GM12864 (cell line): ENCODE data around the gene PCSK4.

Experiments
- DNase-seq: peaks from one replicate; pipeline ENCODE4 v3.0.0-alpha.2; 2011; ENCODE audit warnings: low read depth
- H3K4me3 ChIP-seq: 2 replicates; pipeline ENCODE4 v1.5.1; 2011; ENCODE audit warnings: mild to moderate bottlenecking, low read depth, low read length, control low read depth
- CTCF ChIP-seq: IDR thresholded peaks from 2 replicates; pipeline ENCODE4 v1.5.1; 2011; ENCODE audit warnings: low read depth, mild to moderate bottlenecking, moderate library complexity, low read length, control low read depth, inconsistent platforms; ENCODE audit errors: missing control alignments

PCSK4 gene

GRCh38 chr19:1507763-1508506 lies 17.8 kb upstream of the PCSK4 start:
- DNase-seq = peak; percentile 60
- peak overlapping the region; percentile 52 for H3K4me3 ChIP-seq
- no peak for TF ChIP-seq CTCF

DNA sequence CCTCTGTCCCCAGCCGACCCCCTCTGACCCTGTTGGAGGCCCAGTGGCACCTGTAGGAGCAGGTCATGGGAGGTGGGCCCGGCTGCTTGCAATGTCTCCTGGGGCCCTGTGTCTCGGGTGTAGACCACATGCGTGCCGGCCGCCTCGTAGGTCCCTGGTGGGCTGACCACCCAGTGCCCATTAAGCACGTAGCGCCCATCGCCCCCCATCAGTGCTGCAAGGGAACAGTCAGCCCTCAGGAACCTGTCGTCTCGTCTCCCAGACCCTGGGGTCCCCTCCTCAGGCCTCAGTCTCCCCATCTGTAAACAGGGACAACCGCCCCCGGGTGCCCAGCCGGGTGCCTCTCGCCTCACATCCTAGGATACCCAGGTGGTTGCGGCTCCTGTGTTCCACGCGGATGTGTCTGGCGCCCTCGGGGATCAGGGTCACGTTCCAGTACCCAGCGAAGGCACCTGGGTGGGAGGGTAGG lies 17.1 kb upstream of the PCSK4 start:
- no peak for TF ChIP-seq CTCF
- H3K4me3 ChIP-seq = no peak overlapping the region
- no peak for DNase-seq

DNA sequence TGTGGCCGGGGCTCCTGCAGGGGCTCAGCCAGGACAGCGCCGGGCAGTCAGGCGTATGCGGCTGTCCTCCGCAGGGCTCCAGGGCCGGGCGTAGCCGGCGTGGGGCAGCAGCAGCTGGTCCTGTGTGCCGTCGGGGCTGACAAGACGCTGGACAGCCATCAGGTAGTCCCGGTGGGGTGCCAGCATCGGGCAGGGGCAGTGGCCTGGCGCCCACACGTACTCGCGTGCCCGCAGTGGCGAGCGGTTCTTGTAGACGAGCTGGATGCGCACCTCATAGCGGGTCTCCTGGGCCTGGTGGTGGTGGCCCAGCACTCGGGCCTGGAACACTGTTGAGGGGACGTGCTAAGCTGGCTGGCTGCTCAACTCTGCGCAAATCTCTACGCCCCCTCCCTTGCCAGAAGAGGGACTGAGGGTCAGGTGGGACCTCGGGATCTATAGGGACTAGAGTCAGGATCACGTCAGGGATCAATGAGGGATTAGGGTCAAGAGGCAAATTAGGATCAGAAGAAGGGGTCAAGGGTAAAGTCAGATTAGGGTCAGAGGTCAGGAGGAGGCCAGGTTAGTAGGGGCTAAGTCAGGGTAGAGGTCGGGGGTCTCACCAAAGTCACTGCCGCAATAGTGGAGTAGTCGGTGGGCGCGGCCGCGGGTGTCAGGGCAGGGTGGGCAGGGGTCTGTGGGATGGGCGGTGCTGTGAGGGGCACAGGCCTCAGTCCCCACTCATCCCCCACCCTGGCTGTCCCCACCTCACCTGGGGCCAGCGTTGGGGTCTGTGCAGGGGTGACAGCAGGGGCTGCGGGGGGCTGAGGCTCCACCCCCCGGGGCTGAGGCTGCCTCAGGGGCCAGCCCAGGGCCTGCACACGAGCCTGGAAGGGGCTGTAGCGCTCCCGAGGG lies 16.1 kb upstream of the PCSK4 start:
- DNase-seq = no peak
- no peak overlapping the region for H3K4me3 ChIP-seq
- TF ChIP-seq CTCF = no peak

- DNase-seq = no peak
- TF ChIP-seq CTCF = no peak
- no peak overlapping the region for H3K4me3 ChIP-seq
Observed at GRCh38 chr19:1505012-1505411, 14.9 kb upstream of the PCSK4 start.

DNA sequence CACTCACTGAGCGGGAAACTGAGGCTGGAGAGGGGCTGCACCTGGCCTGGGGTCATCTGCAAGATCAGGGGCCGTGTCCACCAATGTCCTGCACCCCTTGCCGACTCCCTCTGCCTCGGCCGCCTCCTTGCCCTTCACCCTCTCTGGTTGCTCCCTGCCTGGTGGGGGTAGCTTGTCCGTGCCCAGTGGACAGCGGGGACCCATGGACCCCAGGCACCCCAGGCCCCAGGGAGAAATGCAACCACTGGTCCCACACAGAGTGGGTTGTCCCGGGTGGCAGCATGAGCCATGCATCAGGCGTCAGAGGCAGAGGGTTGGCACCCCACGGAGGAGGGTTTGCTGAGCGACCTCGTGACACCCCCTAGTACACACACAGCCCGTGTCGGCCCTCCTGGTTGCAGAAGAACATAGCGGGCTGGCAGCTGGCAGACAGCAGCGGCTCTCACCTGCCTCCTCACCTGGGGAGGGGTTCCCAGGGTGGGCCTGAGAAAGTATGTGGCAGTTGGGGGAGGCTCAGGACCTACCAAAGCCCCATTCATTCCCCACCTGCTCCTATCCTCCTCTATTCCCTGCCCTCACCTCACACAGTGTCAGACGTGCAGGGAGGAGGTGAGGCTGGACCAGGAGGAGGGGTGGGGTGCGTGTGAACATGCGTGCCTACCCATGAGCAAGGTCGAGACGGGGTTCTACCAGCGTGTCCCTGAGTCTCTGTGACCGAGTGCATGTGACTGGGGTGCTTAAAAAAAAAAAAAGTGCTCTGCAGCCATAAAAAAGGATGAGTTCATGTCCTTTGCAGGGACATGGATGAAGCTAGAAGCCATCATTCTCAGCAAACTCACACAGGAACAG lies 14.0 kb upstream of the PCSK4 start:
- no peak for DNase-seq
- TF ChIP-seq CTCF = no peak
- no peak overlapping the region for H3K4me3 ChIP-seq

- no peak overlapping the region for H3K4me3 ChIP-seq
- no peak for DNase-seq
- TF ChIP-seq CTCF = peak; percentile 84
Observed at GRCh38 chr19:1503089-1503924, 13.2 kb upstream of the PCSK4 start.
